PC-9 (cell line): ENCODE results near the gene ZFYVE16.

Experiments used
- CTCF ChIP-seq: fragments of 200-600 bp; sonication (generic); conservative IDR thresholded peaks from 2 replicates; pipeline ENCODE4 v1.6.1; 2017; ENCODE audit warnings: mixed run types, antibody characterized with exemption, mild to moderate bottlenecking, moderate library complexity
- EZH2 ChIP-seq: fragments of 200-600 bp; sonication (generic); IDR thresholded peaks from 2 replicates; pipeline ENCODE4 v1.8.0; 2017; ENCODE audit warnings: antibody characterized with exemption, low read depth

DNA sequence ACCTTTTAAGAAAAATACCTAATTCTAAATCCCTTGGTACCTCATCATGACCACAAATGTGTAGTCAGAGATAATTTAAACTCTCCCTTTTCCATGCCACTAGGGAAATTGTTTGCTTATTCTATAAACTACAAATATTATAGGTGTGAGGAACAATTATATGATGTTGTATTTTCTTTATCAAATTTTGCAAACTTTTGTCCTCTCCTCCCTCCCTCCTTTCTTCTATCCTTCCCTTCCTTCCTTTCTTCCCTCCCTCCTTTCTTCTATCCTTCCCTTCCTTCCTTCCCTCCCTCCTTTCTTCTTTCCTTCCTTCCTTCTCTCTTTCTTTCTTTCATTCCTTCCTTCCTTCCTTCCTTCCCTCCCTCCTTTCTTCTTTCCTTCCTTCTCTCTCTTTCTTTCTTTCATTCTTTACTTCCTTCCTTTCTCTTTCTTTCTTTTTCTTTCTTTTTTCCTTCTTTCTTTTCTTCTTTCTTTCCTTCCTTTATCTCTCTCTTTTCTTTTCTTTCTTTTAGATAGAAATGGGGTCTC lies 46.9 kb upstream of the ZFYVE16 start:
- TF ChIP-seq CTCF (no peak), EZH2 (no peak)
